OCI-LY7 (cell line): ENCODE measurements around the gene SELPLG.

ENCODE experiments used
- CTCF ChIP-seq: fragments of 200-600 bp; sonication (generic); conservative IDR thresholded peaks from 2 replicates; pipeline ENCODE4 v1.5.1; 2014; ENCODE audit warnings: mild to moderate bottlenecking, antibody characterized with exemption, low read length, moderate library complexity, mixed read lengths
- EZH2phosphoT487 ChIP-seq: fragments of 200-600 bp; sonication (generic); IDR thresholded peaks from 2 replicates; pipeline ENCODE4 v1.6.1; 2018; ENCODE audit warnings: low read depth, borderline replicate concordance, mild to moderate bottlenecking, mixed run types, antibody characterized with exemption, low read length, moderate library complexity, mixed read lengths

- 0 out of 2 replicates have a peak, but pooled peaks have one; percentile 12 for TF ChIP-seq CTCF
- TF ChIP-seq EZH2phosphoT487 = no peak
Observed at GRCh38 chr12:108599948-108600701, 33.6 kb downstream of the SELPLG start.
